ENCODE results near the gene DACH1.

The DACH1 gene

DNA sequence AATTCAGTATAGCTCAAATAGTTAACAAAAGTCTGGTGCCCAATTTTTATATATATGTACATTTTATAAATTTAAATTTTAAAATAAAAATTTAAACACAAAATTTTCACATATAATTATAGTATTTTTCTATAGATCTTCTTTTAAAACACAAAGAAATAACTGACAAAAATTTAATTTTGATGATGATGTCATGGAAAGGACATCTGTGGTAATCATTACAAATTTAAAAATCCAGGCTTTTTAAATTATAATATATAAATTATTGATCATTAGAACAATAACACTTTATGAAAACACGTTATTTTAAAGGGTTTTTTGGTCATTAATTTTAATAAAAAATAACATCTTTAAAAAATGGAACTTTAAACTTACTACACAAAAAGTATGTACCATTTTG lies 381.1 kb downstream of the DACH1 start:
- Histone ChIP-seq H3K23ac (ENCODE audit: low read length) (no peak overlapping the region), H4K91ac (ENCODE audit: low read depth, low read length) (no peak overlapping the region), H2BK5ac (ENCODE audit: low read depth, low read length, poor library complexity) (no peak overlapping the region), H2AK5ac (ENCODE audit: low read length) (no peak overlapping the region), H4K8ac (ENCODE audit: low read depth, low read length) (no peak overlapping the region), H3K27ac (ENCODE audit: low read depth, low read length) (no peak overlapping the region), H3K4me1 (ENCODE audit: control insufficient read depth in 1 of 2, insufficient read depth in 2 of 2, low read length in 2 of 2) (no peaks in the 10 kb centered on the region), H3K9ac (ENCODE audit: low read length) (no peak overlapping the region), H3K4me2 (ENCODE audit: low read length) (no peak overlapping the region), H2BK12ac (ENCODE audit: low read length) (no peak overlapping the region), H3K9me3 (ENCODE audit: insufficient read depth, low read depth, low read length) (no peaks in the 10 kb centered on the region), H3K18ac (ENCODE audit: low read length) (no peak overlapping the region), H3K4ac (ENCODE audit: low read depth, low read length) (no peak overlapping the region), H3K4me3 (ENCODE audit: low read depth, low read length) (no peak overlapping the region), H3K79me2 (ENCODE audit: control insufficient read depth, insufficient read depth, low read length, poor library complexity) (no peaks in the 10 kb centered on the region), H3K27me3 (ENCODE audit: insufficient read depth, low read length) (no peaks in the 10 kb centered on the region), H2AFZ (ENCODE audit: insufficient read depth, low read length, poor library complexity) (no peak overlapping the region), H3K36me3 (ENCODE audit: control insufficient read depth in 1 of 2, insufficient read depth in 2 of 2, low read length in 2 of 2) (no peaks in the 10 kb centered on the region), H2BK120ac (ENCODE audit: insufficient read depth, low read length, poor library complexity) (no peak overlapping the region), H3K79me1 (ENCODE audit: low read length) (no peaks in the 10 kb centered on the region), H3K14ac (ENCODE audit: low read length) (no peak overlapping the region), H4K12ac (ENCODE audit: low read depth, low read length) (no peak overlapping the region)
- no peak for DNase-seq
- WGBS (ENCODE audit: extremely low coverage, insufficient coverage, insufficient read length), result no CpG with 5 or more reads among the region's 1 CpG

- H2BK5ac ChIP-seq (ENCODE audit: low read depth, low read length, poor library complexity), result no peak overlapping the region
- H3K18ac ChIP-seq (ENCODE audit: low read length), result no peak overlapping the region
- no peak overlapping the region for H4K91ac ChIP-seq (ENCODE audit: low read depth, low read length)
- no peak overlapping the region for H2BK12ac ChIP-seq (ENCODE audit: low read length)
- no peaks in the 10 kb centered on the region for H3K4me1 ChIP-seq (ENCODE audit: control insufficient read depth in 1 of 2, insufficient read depth in 2 of 2, low read length in 2 of 2)
- H4K12ac ChIP-seq (ENCODE audit: low read depth, low read length), result no peak overlapping the region
- no peak overlapping the region for H2AFZ ChIP-seq (ENCODE audit: insufficient read depth, low read length, poor library complexity)
- no peaks in the 10 kb centered on the region for H3K9me3 ChIP-seq (ENCODE audit: insufficient read depth, low read depth, low read length)
- H3K79me2 ChIP-seq (ENCODE audit: control insufficient read depth, insufficient read depth, low read length, poor library complexity), result no peaks in the 10 kb centered on the region
- H3K27me3 ChIP-seq (ENCODE audit: insufficient read depth, low read length), result no peaks in the 10 kb centered on the region
- no peak for DNase-seq
- H4K8ac ChIP-seq (ENCODE audit: low read depth, low read length), result no peak overlapping the region
- H3K9ac ChIP-seq (ENCODE audit: low read length), result no peak overlapping the region
- H3K4ac ChIP-seq (ENCODE audit: low read depth, low read length), result no peak overlapping the region
- no peak overlapping the region for H2BK120ac ChIP-seq (ENCODE audit: insufficient read depth, low read length, poor library complexity)
- no peak overlapping the region for H3K23ac ChIP-seq (ENCODE audit: low read length)
- no peaks in the 10 kb centered on the region for H3K79me1 ChIP-seq (ENCODE audit: low read length)
- H3K36me3 ChIP-seq (ENCODE audit: control insufficient read depth in 1 of 2, insufficient read depth in 2 of 2, low read length in 2 of 2), result no peaks in the 10 kb centered on the region
- H3K4me3 ChIP-seq (ENCODE audit: low read depth, low read length), result no peak overlapping the region
- H2AK5ac ChIP-seq (ENCODE audit: low read length), result no peak overlapping the region
- H3K4me2 ChIP-seq (ENCODE audit: low read length), result no peak overlapping the region
- no peak overlapping the region for H3K27ac ChIP-seq (ENCODE audit: low read depth, low read length)
- H3K14ac ChIP-seq (ENCODE audit: low read length), result no peak overlapping the region
Measured at GRCh38 chr13:71483733-71484132, 383.3 kb downstream of the DACH1 start.

GRCh38 chr13:71481501-71481900 lies 385.5 kb downstream of the DACH1 start:
- Histone ChIP-seq H2AFZ (ENCODE audit: insufficient read depth, low read length, poor library complexity) (no peak overlapping the region), H3K4ac (ENCODE audit: low read depth, low read length) (no peak overlapping the region), H2BK5ac (ENCODE audit: low read depth, low read length, poor library complexity) (no peak overlapping the region), H3K4me2 (ENCODE audit: low read length) (no peak overlapping the region), H2AK5ac (ENCODE audit: low read length) (no peak overlapping the region), H2BK12ac (ENCODE audit: low read length) (no peak overlapping the region), H3K18ac (ENCODE audit: low read length) (no peak overlapping the region), H2BK120ac (ENCODE audit: insufficient read depth, low read length, poor library complexity) (no peak overlapping the region), H3K79me1 (ENCODE audit: low read length) (no peaks in the 10 kb centered on the region), H3K4me3 (ENCODE audit: low read depth, low read length) (no peak overlapping the region), H3K9ac (ENCODE audit: low read length) (no peak overlapping the region), H3K14ac (ENCODE audit: low read length) (no peak overlapping the region), H3K79me2 (ENCODE audit: control insufficient read depth, insufficient read depth, low read length, poor library complexity) (no peaks in the 10 kb centered on the region), H4K12ac (ENCODE audit: low read depth, low read length) (no peak overlapping the region), H3K9me3 (ENCODE audit: insufficient read depth, low read depth, low read length) (no peaks in the 10 kb centered on the region), H4K8ac (ENCODE audit: low read depth, low read length) (no peak overlapping the region), H3K23ac (ENCODE audit: low read length) (no peak overlapping the region), H4K91ac (ENCODE audit: low read depth, low read length) (no peak overlapping the region), H3K36me3 (ENCODE audit: control insufficient read depth in 1 of 2, insufficient read depth in 2 of 2, low read length in 2 of 2) (no peaks in the 10 kb centered on the region), H3K27ac (ENCODE audit: low read depth, low read length) (no peak overlapping the region), H3K4me1 (ENCODE audit: control insufficient read depth in 1 of 2, insufficient read depth in 2 of 2, low read length in 2 of 2) (no peaks in the 10 kb centered on the region), H3K27me3 (ENCODE audit: insufficient read depth, low read length) (no peaks in the 10 kb centered on the region)
- WGBS (ENCODE audit: extremely low coverage, insufficient coverage, insufficient read length), result no CpG with 5 or more reads among the region's 3 CpGs
- DNase-seq, result no peak

DNA sequence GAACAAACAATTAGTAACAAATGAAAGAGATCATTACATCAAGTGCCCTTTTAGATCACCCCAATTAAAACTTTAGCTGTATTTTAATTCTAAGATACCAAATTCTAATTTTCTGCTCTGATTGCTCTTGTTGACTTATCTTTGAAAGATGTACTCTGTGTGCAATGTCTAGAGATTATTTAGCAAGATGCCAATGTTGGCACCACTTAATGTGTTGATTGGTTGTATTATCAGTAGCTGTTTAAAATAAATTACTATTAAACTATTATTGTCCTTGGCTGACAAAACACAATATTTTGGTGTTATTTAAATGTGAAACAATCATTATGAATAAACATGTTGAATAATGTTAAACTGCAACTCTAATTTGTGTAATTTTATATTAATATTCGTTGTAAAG lies 386.0 kb downstream of the DACH1 start:
- WGBS (ENCODE audit: extremely low coverage, insufficient coverage, insufficient read length), result no CpG with 5 or more reads among the region's 1 CpG
- no peak overlapping the region for H3K9ac ChIP-seq (ENCODE audit: low read length)
- no peak for DNase-seq
- H2AFZ ChIP-seq (ENCODE audit: insufficient read depth, low read length, poor library complexity), result no peak overlapping the region
- no peak overlapping the region for H2BK12ac ChIP-seq (ENCODE audit: low read length)
- H3K27ac ChIP-seq (ENCODE audit: low read depth, low read length), result no peak overlapping the region
- no peak overlapping the region for H2BK5ac ChIP-seq (ENCODE audit: low read depth, low read length, poor library complexity)
- H3K14ac ChIP-seq (ENCODE audit: low read length), result no peak overlapping the region
- no peak overlapping the region for H3K4me2 ChIP-seq (ENCODE audit: low read length)
- H2AK5ac ChIP-seq (ENCODE audit: low read length), result no peak overlapping the region
- H3K18ac ChIP-seq (ENCODE audit: low read length), result no peak overlapping the region
- H3K36me3 ChIP-seq (ENCODE audit: control insufficient read depth in 1 of 2, insufficient read depth in 2 of 2, low read length in 2 of 2), result no peaks in the 10 kb centered on the region
- no peaks in the 10 kb centered on the region for H3K27me3 ChIP-seq (ENCODE audit: insufficient read depth, low read length)
- H4K91ac ChIP-seq (ENCODE audit: low read depth, low read length), result no peak overlapping the region
- no peaks in the 10 kb centered on the region for H3K4me1 ChIP-seq (ENCODE audit: control insufficient read depth in 1 of 2, insufficient read depth in 2 of 2, low read length in 2 of 2)
- H3K4me3 ChIP-seq (ENCODE audit: low read depth, low read length), result no peak overlapping the region
- H3K9me3 ChIP-seq (ENCODE audit: insufficient read depth, low read depth, low read length), result no peaks in the 10 kb centered on the region
- no peaks in the 10 kb centered on the region for H3K79me2 ChIP-seq (ENCODE audit: control insufficient read depth, insufficient read depth, low read length, poor library complexity)
- no peak overlapping the region for H4K12ac ChIP-seq (ENCODE audit: low read depth, low read length)
- H4K8ac ChIP-seq (ENCODE audit: low read depth, low read length), result no peak overlapping the region
- H3K23ac ChIP-seq (ENCODE audit: low read length), result no peak overlapping the region
- H3K79me1 ChIP-seq (ENCODE audit: low read length), result no peaks in the 10 kb centered on the region
- H2BK120ac ChIP-seq (ENCODE audit: insufficient read depth, low read length, poor library complexity), result no peak overlapping the region
- no peak overlapping the region for H3K4ac ChIP-seq (ENCODE audit: low read depth, low read length)

- H3K36me3 ChIP-seq (ENCODE audit: control insufficient read depth in 1 of 2, insufficient read depth in 2 of 2, low read length in 2 of 2), result no peaks in the 10 kb centered on the region
- no peak overlapping the region for H3K4me2 ChIP-seq (ENCODE audit: low read length)
- no peak overlapping the region for H4K8ac ChIP-seq (ENCODE audit: low read depth, low read length)
- no peak overlapping the region for H3K14ac ChIP-seq (ENCODE audit: low read length)
- no peaks in the 10 kb centered on the region for H3K4me1 ChIP-seq (ENCODE audit: control insufficient read depth in 1 of 2, insufficient read depth in 2 of 2, low read length in 2 of 2)
- no peak overlapping the region for H2BK5ac ChIP-seq (ENCODE audit: low read depth, low read length, poor library complexity)
- H2AFZ ChIP-seq (ENCODE audit: insufficient read depth, low read length, poor library complexity), result no peak overlapping the region
- no peak overlapping the region for H2BK12ac ChIP-seq (ENCODE audit: low read length)
- H3K18ac ChIP-seq (ENCODE audit: low read length), result no peak overlapping the region
- no peak overlapping the region for H4K12ac ChIP-seq (ENCODE audit: low read depth, low read length)
- H3K27ac ChIP-seq (ENCODE audit: low read depth, low read length), result no peak overlapping the region
- H2AK5ac ChIP-seq (ENCODE audit: low read length), result no peak overlapping the region
- H2BK120ac ChIP-seq (ENCODE audit: insufficient read depth, low read length, poor library complexity), result no peak overlapping the region
- no peaks in the 10 kb centered on the region for H3K27me3 ChIP-seq (ENCODE audit: insufficient read depth, low read length)
- H3K23ac ChIP-seq (ENCODE audit: low read length), result no peak overlapping the region
- DNase-seq, result peak in 1 of 2 donors; percentile 2
- H3K9ac ChIP-seq (ENCODE audit: low read length), result no peak overlapping the region
- H3K79me1 ChIP-seq (ENCODE audit: low read length), result no peaks in the 10 kb centered on the region
- no peak overlapping the region for H4K91ac ChIP-seq (ENCODE audit: low read depth, low read length)
- WGBS (ENCODE audit: extremely low coverage, insufficient coverage, insufficient read length), result no CpG with 5 or more reads among the region's 6 CpGs
- H3K4me3 ChIP-seq (ENCODE audit: low read depth, low read length), result no peak overlapping the region
- H3K79me2 ChIP-seq (ENCODE audit: control insufficient read depth, insufficient read depth, low read length, poor library complexity), result no peaks in the 10 kb centered on the region
- H3K9me3 ChIP-seq (ENCODE audit: insufficient read depth, low read depth, low read length), result no peaks in the 10 kb centered on the region
- no peak overlapping the region for H3K4ac ChIP-seq (ENCODE audit: low read depth, low read length)
Measured at GRCh38 chr13:71477735-71478134, 389.3 kb downstream of the DACH1 start.
